ENCODE data around the gene ANKRD11. TPM values are rescaled to one million over a fixed set of nuclear protein-coding genes. Genes with fewer than 3 reads are reported as not detected.
"Not testable (repeated sequence)": the region's sequence is repeated elsewhere in the genome, so short reads cannot be mapped to it uniquely, and the experiment has no call there.

ANKRD11 gene
- total RNA-seq, 1 donor from 2014 or later, result 74.6 TPM

- no peak for DNase-seq
Observed at GRCh38 chr16:89280546-89281188, 209.7 kb downstream of the ANKRD11 start.

- DNase-seq, result no peak
Observed at GRCh38 chr16:89279666-89280481, 210.5 kb downstream of the ANKRD11 start.

GRCh38 chr16:89278441-89279240, 211.7 kb downstream of the ANKRD11 start:
- DNase-seq, result no peak

- DNase-seq, result no peak
Observed at GRCh38 chr16:89277641-89278341, 212.6 kb downstream of the ANKRD11 start.

- DNase-seq, result no peak
Observed at GRCh38 chr16:89277049-89277448, 213.3 kb downstream of the ANKRD11 start.

GRCh38 chr16:89275837-89276720, 214.3 kb downstream of the ANKRD11 start:
- DNase-seq, result no peak

- no peak for DNase-seq
Observed at GRCh38 chr16:89275284-89275584, 215.1 kb downstream of the ANKRD11 start.

- no peak for DNase-seq
Observed at GRCh38 chr16:89274561-89275283, 215.6 kb downstream of the ANKRD11 start.

- DNase-seq, result no peak
Observed at GRCh38 chr16:89273741-89274472, 216.5 kb downstream of the ANKRD11 start.

- DNase-seq, result no peak
Observed at GRCh38 chr16:89272631-89273030, 217.7 kb downstream of the ANKRD11 start.

- DNase-seq, result no peak
Observed at GRCh38 chr16:89270666-89271345, 219.6 kb downstream of the ANKRD11 start.

GRCh38 chr16:89269805-89270665, 220.3 kb downstream of the ANKRD11 start:
- no peak for DNase-seq

- DNase-seq, result no peak
Observed at GRCh38 chr16:89268987-89269735, 221.2 kb downstream of the ANKRD11 start.

- DNase-seq, result no peak
Observed at GRCh38 chr16:89268585-89268984, 221.8 kb downstream of the ANKRD11 start.

- not testable (repeated sequence) for DNase-seq
Observed at GRCh38 chr16:89267746-89268145, 222.6 kb downstream of the ANKRD11 start.

- DNase-seq, result no peak
Observed at GRCh38 chr16:89266521-89267134, 223.7 kb downstream of the ANKRD11 start.

GRCh38 chr16:89265647-89266046, 224.7 kb downstream of the ANKRD11 start:
- DNase-seq, result no peak
